22Rv1 (cell line): ENCODE data around the gene MTHFR.

ENCODE experiments used
- CTCF ChIP-seq: fragments of 450-650 bp; IDR thresholded peaks from 2 replicates; pipeline ENCODE4 v1.5.1; 2017; ENCODE audit warnings: mild to moderate bottlenecking
- ZFX ChIP-seq: fragments of 450-650 bp; IDR thresholded peaks from 2 replicates; pipeline ENCODE4 v1.6.1; 2017; ENCODE audit warnings: antibody characterized with exemption, borderline replicate concordance

- TF ChIP-seq CTCF (no peak), ZFX (no peak)
Observed at GRCh38 chr1:11771481-11772043, 34.2 kb downstream of the MTHFR start.
